ENCODE results near the gene VKORC1. TPM values are rescaled to one million over a fixed set of nuclear protein-coding genes. Genes with fewer than 3 reads are reported as not detected.

Gene VKORC1
- total RNA-seq, 2 experiments from 2014 or later: 67.3 to 72.3 TPM

Other genes starting within 250 kb of the VKORC1 start
- gene BCL7C, start 200.7 kb downstream of the VKORC1 start, total RNA-seq: 10 to 100 TPM; 25.6 to 25.7 TPM
- under 1 TPM; 0.22 to 0.43 TPM for gene CTF1, start 198.2 kb downstream of the VKORC1 start, total RNA-seq
- 10 to 100 TPM; 21.0 to 22.2 TPM for gene FBXL19, start 171.2 kb downstream of the VKORC1 start, total RNA-seq
- gene ORAI3, start 145.7 kb downstream of the VKORC1 start, total RNA-seq: 1 to 10 TPM; 9.6 to 9.7 TPM
- gene SETD1A, start 137.0 kb downstream of the VKORC1 start, total RNA-seq: 10 to 100 TPM; 16.4 to 17.4 TPM
- 1 to 10 TPM; 2.2 TPM for gene HSD3B7, start 109.6 kb downstream of the VKORC1 start, total RNA-seq
- 1 to 10 TPM in 1 of 2 experiments, under 1 TPM in 1; 0.92 to 1.0 TPM for gene STX1B, start 84.2 kb downstream of the VKORC1 start, total RNA-seq
- 10 to 100 TPM; 46.7 to 46.8 TPM for gene STX4, start 61.2 kb downstream of the VKORC1 start, total RNA-seq
- gene ZNF668, start 20.6 kb downstream of the VKORC1 start, total RNA-seq: 10 to 100 TPM; 11.4 to 13.3 TPM
- gene ZNF646, start 20.4 kb downstream of the VKORC1 start, total RNA-seq: 10 to 100 TPM; 18.6 to 19.9 TPM
- gene PRSS53, start 5.9 kb downstream of the VKORC1 start, total RNA-seq: 1 to 10 TPM; 3.4 to 5.3 TPM
- 10 to 100 TPM; 38.5 to 40.5 TPM for gene BCKDK, start 13.6 kb upstream of the VKORC1 start, total RNA-seq
- gene KAT8, start 22.9 kb upstream of the VKORC1 start, total RNA-seq: 10 to 100 TPM; 48.8 to 49.6 TPM
- not detected for gene PRSS8, start 40.9 kb upstream of the VKORC1 start, total RNA-seq
- gene PRSS36, start 55.3 kb upstream of the VKORC1 start, total RNA-seq: under 1 TPM in 1 of 2 experiments, not detected in 1; 0.24 TPM
- 100 to 1,000 TPM; 459 to 489 TPM for gene FUS, start 85.3 kb upstream of the VKORC1 start, total RNA-seq
- gene PYCARD, start 108.0 kb upstream of the VKORC1 start, total RNA-seq: 10 to 100 TPM; 13.6 to 14.6 TPM
- not detected for gene TRIM72, start 119.3 kb upstream of the VKORC1 start, total RNA-seq
- not detected for gene PYDC1, start 122.3 kb upstream of the VKORC1 start, total RNA-seq
- gene ITGAM, start 165.2 kb upstream of the VKORC1 start, total RNA-seq: 1 to 10 TPM; 4.1 to 5.0 TPM